Ascending aorta (tissue), 2 donors: Measurements from ENCODE around the gene SELENON. TPM values are rescaled to one million over a fixed set of nuclear protein-coding genes. Genes with fewer than 3 reads are reported as not detected.

Source experiments
- DNase-seq, 2 donors: peaks; one replicate each; pipeline ENCODE4 v3.0.0-alpha.2; 2019; ENCODE audit warnings: low spot score in 2 of 2
- H3K27ac ChIP-seq, 2 donors: fragments of 200-600 bp; sonication (generic); one replicate each; pipeline ENCODE4 v1.5.1; 2016 to 2017; ENCODE audit warnings: mild to moderate bottlenecking in 1 of 2
- H3K27me3 ChIP-seq: fragments of 200-600 bp; sonication (generic); one replicate; pipeline ENCODE4 v1.5.1; 2017
- H3K36me3 ChIP-seq, 2 donors: fragments of 200-600 bp; sonication (generic); one replicate each; pipeline ENCODE4 v1.5.1; 2016
- H3K4me1 ChIP-seq, 2 donors: fragments of 200-600 bp; sonication (generic); one replicate each; pipeline ENCODE4 v1.5.1; 2016 to 2017; ENCODE audit warnings: mild to moderate bottlenecking in 1 of 2
- H3K4me3 ChIP-seq, 2 donors: fragments of 200-600 bp; sonication (generic); one replicate each; pipeline ENCODE4 v1.5.1; 2016 to 2017; ENCODE audit warnings: mild to moderate bottlenecking in 1 of 2
- H3K9me3 ChIP-seq, 2 donors: fragments of 200-600 bp; sonication (generic); one replicate each; pipeline ENCODE4 v1.5.1; 2016
- CTCF ChIP-seq, 3 experiments: fragments of 200-600 bp in 2 of 3; fragments of 450-650 bp in 1 of 3; sonication (generic) in 2 of 3; IDR thresholded peaks; one replicate each; pipeline ENCODE4 v1.5.1; 2016 to 2019; ENCODE audit warnings: antibody characterized with exemption in 3 of 3, mild to moderate bottlenecking in 1 of 3, moderate library complexity in 1 of 3
- intact Hi-C: fragments of 100-400 bp; cut with DNase I; formaldehyde crosslinking; loops from one replicate; pipeline ENCODE4 v1.15.1; 2023
- total RNA-seq: library from RNA; depleted of rRNA; stranded (reverse); fragments of >200 nt; gene quantifications from one replicate; pipeline ENCODE4 v1.1.0, GENCODE V29; 2016

The SELENON gene
- total RNA-seq, 1 donor from 2014 or later: 208 TPM

DNA sequence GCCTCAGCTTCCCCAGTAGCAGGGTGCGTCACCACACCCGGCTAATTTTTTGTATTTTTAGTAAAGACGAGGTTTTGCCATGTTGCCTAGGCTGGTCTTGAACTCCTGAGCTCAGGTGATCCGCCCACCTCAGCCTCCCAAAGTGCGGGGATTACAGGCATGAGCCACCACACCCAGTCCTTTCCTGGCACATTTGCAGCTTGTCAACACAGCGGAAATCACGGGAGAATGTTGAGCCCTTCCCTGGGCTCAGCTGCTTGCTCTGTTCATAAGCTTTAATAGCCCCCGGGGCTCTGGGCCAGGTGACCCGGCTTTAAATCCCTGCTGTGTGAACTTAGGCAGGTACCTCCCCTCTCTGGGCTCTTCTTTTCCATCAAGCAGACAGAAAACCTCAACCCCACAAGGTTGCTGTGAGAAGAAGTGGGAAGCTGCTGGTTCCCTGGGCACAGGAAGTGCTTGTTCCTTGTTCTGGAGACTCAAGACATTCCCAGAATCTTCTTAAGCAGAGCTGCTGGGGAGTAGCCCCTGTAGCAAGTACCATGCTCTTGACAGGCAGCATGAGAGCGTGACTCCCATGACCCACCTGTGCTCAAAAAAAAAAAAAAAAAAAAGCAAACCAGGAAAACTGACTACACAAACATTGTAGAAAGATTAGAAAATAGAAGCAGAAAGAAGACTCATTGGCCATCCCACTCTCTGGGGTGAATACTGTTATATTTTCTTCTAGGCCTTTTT is 14.5 kb upstream of the SELENON start:
- Histone ChIP-seq H3K27me3 (no peaks in the 10 kb centered on the region), H3K4me1 (peaks cover 0 to 9% of the 10 kb centered on the region in 2 donors), H3K4me3 (no peak overlapping the region), H3K36me3 (peaks cover 0 to 7% of the 10 kb centered on the region in 2 donors), H3K27ac (no peak overlapping the region), H3K9me3 (no peaks in the 10 kb centered on the region)
- TF ChIP-seq CTCF (IDR thresholded peaks at IDR 0.05): no peak
- DNase-seq: no peak
- intact Hi-C loops: no loop called here

GRCh38 chr1:25786887-25787759 is 12.9 kb upstream of the SELENON start:
- intact Hi-C loops: no loop called here
- peaks cover 0 to 9% of the 10 kb centered on the region in 2 donors for H3K4me1 ChIP-seq
- H3K27ac ChIP-seq: peak overlapping the region in 1 of 2 donors; percentile 10
- peaks cover 0 to 7% of the 10 kb centered on the region in 2 donors for H3K36me3 ChIP-seq
- DNase-seq: no peak
- no peaks in the 10 kb centered on the region for H3K27me3 ChIP-seq
- H3K9me3 ChIP-seq: no peaks in the 10 kb centered on the region
- no peak overlapping the region for H3K4me3 ChIP-seq
- TF ChIP-seq CTCF (IDR thresholded peaks at IDR 0.05): no peak

DNA sequence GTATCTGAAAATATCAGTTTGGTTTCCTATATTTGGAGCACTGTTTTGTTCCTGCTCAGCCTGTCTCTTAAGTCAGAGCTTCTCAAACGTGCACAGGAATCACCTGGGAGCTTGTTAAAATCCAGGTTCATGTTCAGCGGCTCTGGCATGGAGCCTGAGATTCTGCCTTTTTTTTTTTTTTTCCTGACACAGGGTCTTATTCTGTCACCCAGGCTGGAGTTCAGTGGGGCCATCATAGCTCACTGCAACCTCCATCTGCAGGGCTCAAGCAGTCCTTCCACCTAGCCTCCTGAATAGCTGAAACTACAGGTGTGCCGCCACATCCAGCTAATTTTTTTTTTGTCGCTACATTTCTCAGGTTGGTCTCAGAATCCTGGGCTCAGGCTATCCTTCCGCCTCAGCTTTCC is 12.2 kb upstream of the SELENON start:
- H3K4me1 ChIP-seq: peaks cover 0 to 9% of the 10 kb centered on the region in 2 donors
- no peak overlapping the region for H3K4me3 ChIP-seq
- H3K9me3 ChIP-seq: no peaks in the 10 kb centered on the region
- H3K36me3 ChIP-seq: peaks cover 0 to 7% of the 10 kb centered on the region in 2 donors
- no peak overlapping the region for H3K27ac ChIP-seq
- intact Hi-C loops: no loop called here
- no peak for TF ChIP-seq CTCF (IDR thresholded peaks at IDR 0.05)
- no peaks in the 10 kb centered on the region for H3K27me3 ChIP-seq
- no peak for DNase-seq

- intact Hi-C loops: no loop called here
- DNase-seq: no peak
- H3K36me3 ChIP-seq: no peaks in the 10 kb centered on the region
- H3K9me3 ChIP-seq: no peaks in the 10 kb centered on the region
- TF ChIP-seq CTCF (IDR thresholded peaks at IDR 0.05): no peak
- H3K4me1 ChIP-seq: peaks cover 0 to 9% of the 10 kb centered on the region in 2 donors
- no peak overlapping the region for H3K4me3 ChIP-seq
- H3K27ac ChIP-seq: no peak overlapping the region
- no peaks in the 10 kb centered on the region for H3K27me3 ChIP-seq
Observed at GRCh38 chr1:25790472-25790871, 9.5 kb upstream of the SELENON start.

- Histone ChIP-seq H3K27me3 (no peaks in the 10 kb centered on the region), H3K4me1 (peaks cover 4 to 8% of the 10 kb centered on the region in 2 donors), H3K36me3 (no peaks in the 10 kb centered on the region), H3K4me3 (no peak overlapping the region), H3K27ac (no peak overlapping the region), H3K9me3 (no peaks in the 10 kb centered on the region)
- DNase-seq: no peak
- intact Hi-C loops: no loop called here
- TF ChIP-seq CTCF (IDR thresholded peaks at IDR 0.05): no peak
Observed at GRCh38 chr1:25792115-25792514, 7.9 kb upstream of the SELENON start.
